Measurements from ENCODE around the gene LRRC9.
"Not testable (repeated sequence)": the region's sequence is repeated elsewhere in the genome, so short reads cannot be mapped to it uniquely, and the experiment has no call there.

LRRC9 gene

GRCh38 chr14:60079723-60080122, 159.8 kb downstream of the LRRC9 start:
- no peak for DNase-seq

GRCh38 chr14:60085085-60085484, 165.1 kb downstream of the LRRC9 start:
- DNase-seq, result no peak

DNA sequence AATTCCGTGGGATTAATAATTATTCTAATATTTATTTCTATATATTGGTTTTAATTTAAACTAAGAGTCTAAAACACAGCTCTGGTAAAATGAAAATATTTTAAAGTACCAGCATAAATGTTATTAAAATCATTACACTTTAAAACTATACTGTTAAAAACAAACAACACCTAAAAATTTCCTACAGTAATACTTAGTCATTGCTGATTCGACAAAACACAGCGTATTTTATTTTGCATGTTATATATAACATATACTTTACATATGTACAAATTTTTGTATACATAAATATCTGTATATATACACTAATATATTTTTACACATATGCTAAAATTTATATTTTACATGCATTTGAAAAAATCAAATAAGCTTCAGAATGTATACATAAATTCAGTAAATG, 165.7 kb downstream of the LRRC9 start:
- DNase-seq, result no peak

DNA sequence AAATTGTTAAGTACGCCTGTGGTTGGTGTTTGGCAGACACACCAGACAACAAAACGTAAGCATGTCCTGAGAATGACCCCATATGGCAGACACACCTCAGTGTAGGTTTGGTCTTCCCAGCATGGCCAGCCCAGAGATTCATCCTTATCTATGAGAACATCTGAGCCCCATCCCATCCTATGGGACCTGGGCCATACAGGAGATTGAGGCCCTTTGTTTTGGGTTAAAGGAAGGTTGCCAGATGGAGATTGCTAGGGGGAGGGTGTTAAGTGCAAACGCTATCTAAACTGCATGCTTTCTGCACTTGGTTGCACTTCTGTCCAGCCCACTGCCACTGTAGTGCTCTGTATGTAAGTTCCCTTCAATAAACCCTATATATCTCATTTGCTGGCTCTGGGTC, 167.7 kb downstream of the LRRC9 start:
- DNase-seq, result no peak

DNA sequence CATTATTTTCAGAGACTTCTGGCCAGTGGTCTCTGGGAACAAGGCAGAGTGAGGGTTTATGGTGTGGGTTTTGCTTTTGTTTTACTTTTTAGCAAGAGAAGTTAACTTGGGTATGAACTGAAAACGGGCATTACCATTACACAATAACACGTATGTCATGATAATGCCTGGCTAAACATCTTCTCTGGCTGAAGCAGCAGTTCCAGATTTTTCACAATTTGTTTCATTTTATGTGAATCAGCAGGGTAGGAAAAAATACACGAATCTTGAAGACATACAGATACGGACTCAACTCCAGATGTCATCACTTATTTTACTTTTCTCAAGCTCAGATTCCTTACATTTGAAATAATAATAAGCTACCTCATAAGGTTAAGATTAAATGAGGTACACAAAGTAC, 169.3 kb downstream of the LRRC9 start:
- no peak for DNase-seq

GRCh38 chr14:60090864-60091519, 171.0 kb downstream of the LRRC9 start:
- DNase-seq, result peak; percentile 58 to 90

DNA sequence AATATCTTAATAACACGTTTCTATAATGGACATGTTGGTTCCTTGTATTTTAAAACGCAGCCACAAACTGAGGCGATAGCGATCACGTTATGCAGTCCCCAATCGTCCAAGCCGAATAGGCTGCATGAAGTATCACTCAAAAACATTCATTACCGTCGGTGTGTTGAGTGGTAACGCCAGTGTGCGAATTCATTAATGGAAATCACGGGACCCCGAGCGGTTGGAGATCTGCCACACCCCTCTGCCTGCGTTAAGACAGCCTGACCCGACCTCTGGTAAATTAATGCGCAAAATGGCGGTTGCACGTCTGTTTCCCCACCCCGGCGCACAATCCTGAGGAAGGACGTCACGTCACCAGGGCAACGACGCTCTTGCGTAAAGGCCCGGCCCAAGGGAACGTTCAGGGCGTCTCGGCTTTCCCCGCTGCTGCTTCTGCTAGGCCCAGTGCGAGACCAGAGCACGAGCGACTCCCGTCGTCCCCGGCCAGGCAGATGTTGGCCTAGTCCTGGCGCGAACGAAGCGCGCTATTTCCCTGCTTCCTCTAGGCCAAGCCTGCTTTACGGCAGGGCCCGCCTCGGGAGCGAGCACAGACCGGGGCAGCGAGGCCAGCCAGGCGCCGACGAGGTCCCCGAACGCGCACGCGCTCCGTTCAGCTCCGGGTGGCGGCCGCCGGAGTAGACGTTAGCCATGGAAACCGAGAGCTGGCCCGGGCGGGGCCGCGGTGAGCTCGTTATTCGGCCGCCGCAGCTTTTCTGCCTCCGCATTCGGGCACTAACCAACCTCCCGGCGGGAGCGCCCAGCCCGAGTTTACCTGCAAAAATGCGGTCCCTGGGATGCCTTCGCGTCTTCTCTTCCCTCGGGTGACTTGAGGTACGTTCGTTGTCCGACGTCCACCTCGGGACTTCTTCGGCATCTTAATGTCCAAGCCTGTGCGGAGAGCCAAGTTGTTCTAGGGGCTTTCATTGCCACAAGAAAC, 171.9 kb downstream of the LRRC9 start, which contains the start of gene PCNX4:
Gene PCNX4, plus strand, starts transcription at position 374 of the 976 bp plus-strand sequence. CDS start 15,716 bp downstream, outside the sequence.
- DNase-seq, result peak; percentile 96 to 98

DNA sequence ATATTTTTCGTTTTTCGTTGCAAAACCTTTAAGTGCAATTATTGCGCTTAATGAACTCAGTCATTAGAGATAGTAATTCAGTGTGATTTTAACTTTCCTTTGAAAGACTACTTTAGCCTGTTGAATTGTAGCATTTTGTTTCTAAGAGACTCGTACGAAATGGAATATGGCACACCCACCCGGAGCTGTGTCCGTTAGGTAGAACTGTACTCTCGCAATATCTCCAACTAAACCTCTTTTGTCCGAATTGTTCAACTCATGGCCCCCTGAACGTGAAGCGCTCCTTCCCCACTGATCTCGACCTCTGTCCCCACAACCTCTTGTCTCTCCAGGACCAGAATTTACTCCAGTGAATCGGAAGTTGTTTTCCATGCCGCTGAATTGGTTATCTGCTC, 172.6 kb downstream of the LRRC9 start:
- no peak for DNase-seq

DNA sequence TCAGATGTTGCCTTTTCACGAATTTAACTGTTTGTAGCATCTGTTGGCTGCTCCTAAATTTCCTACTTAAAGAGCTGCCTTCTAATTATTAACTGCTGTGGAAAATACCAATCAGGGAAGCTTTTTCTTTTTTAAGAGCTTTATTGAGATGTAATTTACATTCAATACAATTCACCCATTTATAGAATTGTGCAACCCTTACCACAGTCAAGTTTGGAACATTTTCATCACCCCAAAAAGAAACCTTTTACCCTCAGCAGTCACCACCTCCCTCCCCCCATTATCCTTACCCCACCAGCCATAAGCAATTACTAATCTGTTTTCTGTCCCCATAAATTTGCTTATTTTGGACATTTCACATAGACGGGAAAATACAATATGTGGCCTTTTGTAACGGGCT, 173.1 kb downstream of the LRRC9 start:
- DNase-seq, result no peak

DNA sequence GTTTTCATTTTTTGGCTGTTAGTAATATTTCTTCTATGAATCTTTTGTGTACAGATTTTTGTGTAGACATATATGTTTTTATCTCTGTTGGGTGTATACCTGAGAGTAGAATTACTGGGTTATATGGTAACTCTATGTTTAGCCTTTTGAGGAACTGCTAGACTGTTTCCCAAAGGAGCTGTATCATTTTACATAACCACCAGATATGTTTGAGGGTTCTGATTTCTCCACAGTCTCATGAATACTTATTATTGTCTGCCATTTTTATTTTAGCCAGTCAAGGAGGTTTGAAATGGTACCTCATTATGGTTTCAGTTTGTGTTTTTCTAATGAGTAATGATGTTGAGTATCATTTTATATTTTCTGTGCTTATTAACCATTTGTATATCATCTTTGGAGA, 173.7 kb downstream of the LRRC9 start:
- no peak for DNase-seq

- no peak for DNase-seq
These were observed 174.5 kb downstream of the LRRC9 start for GRCh38 chr14:60094306-60094897.

DNA sequence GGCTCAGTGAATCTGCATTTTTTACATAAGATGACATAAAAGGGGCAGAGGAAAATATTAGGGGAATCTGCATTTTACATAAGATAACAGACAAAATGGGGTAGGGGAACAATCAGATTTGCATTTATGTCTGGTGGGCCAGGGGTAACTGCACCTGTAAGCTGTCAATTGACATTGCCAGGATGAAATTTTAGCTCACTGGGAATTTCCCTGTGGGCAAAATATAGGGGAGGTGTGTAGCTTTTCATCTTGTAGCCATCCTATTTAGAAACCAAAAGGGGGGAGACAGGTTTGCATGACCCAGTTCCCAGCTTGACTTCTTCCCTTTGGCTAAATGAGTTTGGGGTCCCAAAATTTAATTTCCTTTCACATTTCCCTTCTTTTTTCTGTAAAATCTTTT, 175.3 kb downstream of the LRRC9 start:
- DNase-seq, result no peak

- no peak for DNase-seq
These were observed 176.0 kb downstream of the LRRC9 start for GRCh38 chr14:60095781-60096450.

DNA sequence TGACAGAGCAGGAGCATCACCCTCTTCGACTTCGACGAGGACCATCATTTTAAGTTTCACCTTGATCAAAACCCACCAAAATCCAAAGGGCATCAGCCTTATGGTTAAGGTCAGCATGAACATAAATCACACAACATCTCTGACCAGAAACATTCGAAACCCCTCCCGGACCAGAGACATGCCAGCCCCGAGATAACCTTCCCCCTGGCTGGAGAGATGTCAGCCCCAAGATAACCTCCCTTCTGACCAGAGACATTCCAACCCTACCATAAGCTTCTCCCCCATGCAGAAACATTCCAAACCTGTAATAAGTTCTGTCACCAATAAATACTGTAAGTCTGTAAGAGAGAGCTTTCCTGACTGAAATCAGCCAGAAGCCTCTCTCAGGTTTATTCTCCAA, 178.0 kb downstream of the LRRC9 start:
- no peak for DNase-seq

GRCh38 chr14:60099855-60100254, 179.9 kb downstream of the LRRC9 start:
- DNase-seq, result not testable (repeated sequence)

- no peak for DNase-seq
These were observed 181.8 kb downstream of the LRRC9 start for GRCh38 chr14:60101786-60102185.

DNA sequence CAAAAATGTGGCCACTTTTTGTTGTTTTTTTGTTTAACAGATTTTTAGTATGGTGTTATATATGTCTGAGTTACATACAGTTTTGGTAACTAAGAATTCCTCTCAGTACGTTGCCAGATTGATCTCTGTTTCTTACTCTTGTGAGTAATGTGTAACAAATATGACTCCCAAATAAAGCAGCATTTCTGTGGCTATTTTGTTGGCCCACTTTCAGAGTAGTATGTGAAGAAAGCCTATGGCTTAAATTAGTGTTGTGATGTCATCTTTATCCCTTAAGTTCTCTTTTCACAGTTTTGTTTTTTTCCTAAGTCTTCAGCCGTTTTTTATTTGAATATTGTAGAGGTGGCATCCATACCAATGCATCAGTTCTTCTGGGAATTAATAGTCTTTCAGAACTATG, 182.4 kb downstream of the LRRC9 start:
- no peak for DNase-seq

DNA sequence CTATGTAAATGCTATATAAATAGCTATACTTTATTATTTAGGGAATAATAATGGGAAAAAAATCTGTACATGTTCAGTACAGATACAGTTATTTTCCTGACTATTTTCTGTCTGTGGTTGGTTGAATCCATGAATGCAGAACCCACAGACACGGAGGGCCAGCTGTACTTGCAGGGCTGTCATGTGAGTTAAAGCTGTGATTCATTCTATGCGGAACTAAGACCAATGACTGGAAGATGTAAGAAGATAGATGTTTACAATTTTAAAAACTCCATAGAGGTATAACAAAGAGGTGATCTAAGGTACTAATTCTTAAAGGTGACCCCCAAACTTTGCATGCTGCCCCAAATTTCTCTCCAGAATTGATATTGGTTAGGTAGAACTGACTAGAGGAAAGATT, 186.4 kb downstream of the LRRC9 start:
- DNase-seq, result no peak

DNA sequence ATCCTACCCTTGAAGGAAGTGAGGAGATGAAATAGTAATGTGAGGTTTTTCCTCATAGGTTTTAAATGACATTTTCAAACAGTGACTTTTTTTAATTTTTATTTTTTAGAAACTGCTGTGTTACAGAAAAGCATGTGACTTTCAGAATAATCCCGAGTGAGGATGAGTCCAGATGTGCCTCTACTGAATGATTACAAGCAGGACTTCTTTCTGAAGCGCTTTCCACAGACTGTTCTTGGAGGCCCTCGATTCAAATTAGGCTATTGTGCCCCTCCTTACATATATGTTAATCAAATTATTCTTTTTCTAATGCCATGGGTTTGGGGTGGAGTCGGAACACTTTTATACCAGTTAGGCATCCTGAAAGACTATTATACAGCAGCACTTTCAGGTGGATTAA, 187.5 kb downstream of the LRRC9 start:
- no peak for DNase-seq

DNA sequence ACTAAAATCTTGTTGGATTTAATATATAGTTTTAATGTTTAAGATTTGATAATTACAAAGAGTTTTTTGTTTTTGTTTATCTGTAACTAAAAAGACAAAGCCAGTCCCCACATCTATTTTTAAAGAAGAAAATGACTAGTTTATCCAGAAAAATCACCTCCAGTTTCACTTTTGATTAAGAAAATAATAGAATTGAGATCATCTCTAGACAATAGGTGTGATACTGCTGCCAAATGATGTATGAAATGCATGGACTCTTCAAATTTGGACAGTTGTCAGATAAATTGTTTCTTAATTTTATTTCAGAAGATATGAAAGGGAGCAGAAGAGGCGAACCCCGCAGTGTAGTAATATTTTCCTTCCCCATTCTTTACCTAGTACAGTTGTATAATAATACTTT, 191.8 kb downstream of the LRRC9 start:
- no peak for DNase-seq

Data from NCI-H187 (cell line).